Testis (tissue), 2 donors: ENCODE measurements around the gene SUGP2.

Source experiments
- POLR2A ChIP-seq: fragments of 450-650 bp; IDR thresholded peaks from one replicate; pipeline ENCODE4 v1.6.1; 2017; ENCODE audit warnings: antibody characterized with exemption, mild to moderate bottlenecking, moderate library complexity
- TF ChIP-seq, protein P1 (sequence below), 3 experiments: fragments of 450-650 bp in 2 of 3; fragments of 200-600 bp in 1 of 3; sonication (generic) in 1 of 3; IDR thresholded peaks; one replicate each; pipeline ENCODE4 v1.5.1; 2016 to 2019; ENCODE audit warnings: antibody characterized with exemption in 3 of 3, mild to moderate bottlenecking in 2 of 3, moderate library complexity in 1 of 3

DNA sequence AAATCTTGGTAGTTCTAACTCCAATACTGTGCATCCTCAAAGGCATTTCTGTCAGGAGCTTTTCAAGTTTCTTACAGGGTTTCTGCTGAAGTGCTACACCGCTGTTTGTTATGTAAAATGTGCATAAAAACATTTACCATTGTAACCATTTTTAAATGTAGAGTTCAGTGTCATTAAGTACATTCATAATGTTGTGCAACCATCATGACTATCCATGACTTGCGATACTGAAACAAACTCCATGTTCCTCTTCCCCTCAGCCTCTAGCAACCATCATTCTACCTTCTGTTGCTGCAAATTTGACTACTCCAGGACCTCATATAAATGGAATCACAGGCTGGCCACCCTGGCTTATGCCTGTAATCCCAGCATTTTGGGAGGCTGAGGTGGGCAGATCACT, 16.1 kb upstream of the SUGP2 start:
- TF ChIP-seq, protein P1, sequence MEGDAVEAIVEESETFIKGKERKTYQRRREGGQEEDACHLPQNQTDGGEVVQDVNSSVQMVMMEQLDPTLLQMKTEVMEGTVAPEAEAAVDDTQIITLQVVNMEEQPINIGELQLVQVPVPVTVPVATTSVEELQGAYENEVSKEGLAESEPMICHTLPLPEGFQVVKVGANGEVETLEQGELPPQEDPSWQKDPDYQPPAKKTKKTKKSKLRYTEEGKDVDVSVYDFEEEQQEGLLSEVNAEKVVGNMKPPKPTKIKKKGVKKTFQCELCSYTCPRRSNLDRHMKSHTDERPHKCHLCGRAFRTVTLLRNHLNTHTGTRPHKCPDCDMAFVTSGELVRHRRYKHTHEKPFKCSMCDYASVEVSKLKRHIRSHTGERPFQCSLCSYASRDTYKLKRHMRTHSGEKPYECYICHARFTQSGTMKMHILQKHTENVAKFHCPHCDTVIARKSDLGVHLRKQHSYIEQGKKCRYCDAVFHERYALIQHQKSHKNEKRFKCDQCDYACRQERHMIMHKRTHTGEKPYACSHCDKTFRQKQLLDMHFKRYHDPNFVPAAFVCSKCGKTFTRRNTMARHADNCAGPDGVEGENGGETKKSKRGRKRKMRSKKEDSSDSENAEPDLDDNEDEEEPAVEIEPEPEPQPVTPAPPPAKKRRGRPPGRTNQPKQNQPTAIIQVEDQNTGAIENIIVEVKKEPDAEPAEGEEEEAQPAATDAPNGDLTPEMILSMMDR (IDR thresholded peaks at IDR 0.05): no peak
- TF ChIP-seq POLR2A: no peak
